ENCODE results near the gene SGCD. TPM values are rescaled to one million over a fixed set of nuclear protein-coding genes. Genes with fewer than 3 reads are reported as not detected.

Gene SGCD
- total and polyA plus RNA-seq, 2 of the 4 experiments (the other 2 are of a cell fraction) = 5.8 to 10.6 TPM

DNA sequence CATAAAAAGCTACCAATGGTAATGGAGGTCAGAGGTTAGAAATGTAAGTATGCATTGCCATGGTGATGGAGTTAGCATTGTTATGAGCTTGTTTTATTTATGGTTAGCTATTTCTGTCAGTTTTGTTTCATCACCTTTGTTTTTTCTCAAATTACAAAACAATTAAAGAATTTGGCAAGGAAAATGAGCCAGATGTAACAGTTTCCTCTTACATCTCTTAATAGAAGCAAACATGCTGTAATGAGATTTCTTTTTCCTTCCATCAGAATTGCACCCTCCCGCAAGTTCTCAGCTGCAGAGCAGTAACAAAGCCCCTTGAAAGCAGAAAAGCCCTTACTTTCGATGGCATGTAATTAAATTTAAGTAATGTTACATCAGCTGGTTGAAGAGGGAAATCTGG, 233.0 kb downstream of the SGCD start:
- peaks cover 3% of the 10 kb centered on the region; the same call in 1 of the 2 replicates for H3K9me1 ChIP-seq (ENCODE audit: insufficient read depth, low read length)
- no peak overlapping the region for H3K4ac ChIP-seq (ENCODE audit: low read depth, low read length)
- H3K4me3 ChIP-seq (ENCODE audit: insufficient read depth, low read depth, low read length) = no peak overlapping the region
- no peak overlapping the region for H4K5ac ChIP-seq (ENCODE audit: low read depth, low read length)
- no peak overlapping the region for H2BK20ac ChIP-seq (ENCODE audit: low read depth, low read length)
- intact Hi-C loops (cut with micrococcal nuclease) = no loop called here
- H4K20me1 ChIP-seq (ENCODE audit: insufficient read depth, low read length) = no peaks in the 10 kb centered on the region
- H2BK5ac ChIP-seq (ENCODE audit: low read depth, low read length, poor library complexity, severe bottlenecking) = no peak overlapping the region
- no peak overlapping the region for H2AK9ac ChIP-seq (replicated peaks; ENCODE audit: low read depth, low read length, poor library complexity)
- H2BK15ac ChIP-seq (ENCODE audit: low read depth, low read length) = no peak overlapping the region
- no peak overlapping the region for H3K18ac ChIP-seq (ENCODE audit: low read depth, low read length)
- TF ChIP-seq BHLHE40 (IDR thresholded peaks at IDR 0.05; ENCODE audit: low read depth, low read length) = no peak
- no peak for TF ChIP-seq FOS (IDR thresholded peaks at IDR 0.05; ENCODE audit: low read depth, low read length)
- no peak for TF ChIP-seq RAD21 (IDR thresholded peaks at IDR 0.05; ENCODE audit: low read length)
- TF ChIP-seq, protein P1, sequence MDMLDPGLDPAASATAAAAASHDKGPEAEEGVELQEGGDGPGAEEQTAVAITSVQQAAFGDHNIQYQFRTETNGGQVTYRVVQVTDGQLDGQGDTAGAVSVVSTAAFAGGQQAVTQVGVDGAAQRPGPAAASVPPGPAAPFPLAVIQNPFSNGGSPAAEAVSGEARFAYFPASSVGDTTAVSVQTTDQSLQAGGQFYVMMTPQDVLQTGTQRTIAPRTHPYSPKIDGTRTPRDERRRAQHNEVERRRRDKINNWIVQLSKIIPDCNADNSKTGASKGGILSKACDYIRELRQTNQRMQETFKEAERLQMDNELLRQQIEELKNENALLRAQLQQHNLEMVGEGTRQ (IDR thresholded peaks at IDR 0.05; ENCODE audit: low read depth, low read length) = no peak
- TF ChIP-seq MAZ (IDR thresholded peaks at IDR 0.05; ENCODE audit: borderline replicate concordance, low read depth, low read length) = no peak
- TF ChIP-seq CHD1 (IDR thresholded peaks at IDR 0.05; ENCODE audit: low read depth, low read length) = no peak
- TF ChIP-seq CEBPB (IDR thresholded peaks at IDR 0.05; ENCODE audit: low read depth, low read length) = no peak
- TF ChIP-seq, protein P2, sequence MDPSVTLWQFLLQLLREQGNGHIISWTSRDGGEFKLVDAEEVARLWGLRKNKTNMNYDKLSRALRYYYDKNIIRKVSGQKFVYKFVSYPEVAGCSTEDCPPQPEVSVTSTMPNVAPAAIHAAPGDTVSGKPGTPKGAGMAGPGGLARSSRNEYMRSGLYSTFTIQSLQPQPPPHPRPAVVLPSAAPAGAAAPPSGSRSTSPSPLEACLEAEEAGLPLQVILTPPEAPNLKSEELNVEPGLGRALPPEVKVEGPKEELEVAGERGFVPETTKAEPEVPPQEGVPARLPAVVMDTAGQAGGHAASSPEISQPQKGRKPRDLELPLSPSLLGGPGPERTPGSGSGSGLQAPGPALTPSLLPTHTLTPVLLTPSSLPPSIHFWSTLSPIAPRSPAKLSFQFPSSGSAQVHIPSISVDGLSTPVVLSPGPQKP (IDR thresholded peaks at IDR 0.05; ENCODE audit: borderline replicate concordance, low read depth, low read length) = no peak
- no peak for TF ChIP-seq MXI1 (IDR thresholded peaks at IDR 0.05; ENCODE audit: borderline replicate concordance, low read depth, low read length)
- no peak for TF ChIP-seq NFE2L2 (IDR thresholded peaks at IDR 0.05; ENCODE audit: low read depth, low read length)
- no peak for TF ChIP-seq POLR2A (IDR thresholded peaks at IDR 0.05; ENCODE audit: low read depth, low read length)
- TF ChIP-seq, protein P3, sequence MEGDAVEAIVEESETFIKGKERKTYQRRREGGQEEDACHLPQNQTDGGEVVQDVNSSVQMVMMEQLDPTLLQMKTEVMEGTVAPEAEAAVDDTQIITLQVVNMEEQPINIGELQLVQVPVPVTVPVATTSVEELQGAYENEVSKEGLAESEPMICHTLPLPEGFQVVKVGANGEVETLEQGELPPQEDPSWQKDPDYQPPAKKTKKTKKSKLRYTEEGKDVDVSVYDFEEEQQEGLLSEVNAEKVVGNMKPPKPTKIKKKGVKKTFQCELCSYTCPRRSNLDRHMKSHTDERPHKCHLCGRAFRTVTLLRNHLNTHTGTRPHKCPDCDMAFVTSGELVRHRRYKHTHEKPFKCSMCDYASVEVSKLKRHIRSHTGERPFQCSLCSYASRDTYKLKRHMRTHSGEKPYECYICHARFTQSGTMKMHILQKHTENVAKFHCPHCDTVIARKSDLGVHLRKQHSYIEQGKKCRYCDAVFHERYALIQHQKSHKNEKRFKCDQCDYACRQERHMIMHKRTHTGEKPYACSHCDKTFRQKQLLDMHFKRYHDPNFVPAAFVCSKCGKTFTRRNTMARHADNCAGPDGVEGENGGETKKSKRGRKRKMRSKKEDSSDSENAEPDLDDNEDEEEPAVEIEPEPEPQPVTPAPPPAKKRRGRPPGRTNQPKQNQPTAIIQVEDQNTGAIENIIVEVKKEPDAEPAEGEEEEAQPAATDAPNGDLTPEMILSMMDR (conservative IDR thresholded peaks at IDR 0.05; ENCODE audit: low read depth, low read length) = no peak
- TF ChIP-seq MAFK (IDR thresholded peaks at IDR 0.05; ENCODE audit: low read depth, low read length) = no peak
- no peak for TF ChIP-seq RFX5 (IDR thresholded peaks at IDR 0.05; ENCODE audit: low read depth, low read length)
- TF ChIP-seq RCOR1 (IDR thresholded peaks at IDR 0.05; ENCODE audit: insufficient replicate concordance, low read length) = no peak
- no peak for TF ChIP-seq SMC3 (IDR thresholded peaks at IDR 0.05; ENCODE audit: low read depth, low read length)
- H3K4me1 ChIP-seq (ENCODE audit: control insufficient read depth, insufficient read depth, low read length) = no peaks in the 10 kb centered on the region; the same call in 1 of the 2 replicates
- no peak overlapping the region for H3K23ac ChIP-seq (ENCODE audit: low read depth, low read length)
- H3K56ac ChIP-seq (ENCODE audit: extremely low read depth, insufficient read depth, low read length) = no peak overlapping the region
- no peak overlapping the region for H3K9ac ChIP-seq (ENCODE audit: low read depth, low read length)
- ATAC-seq (ENCODE audit: low read depth) = no peak
- BruUV-seq (replicated peaks) = no TSS peak
- WGBS, 2 experiments (ENCODE audit: extremely low coverage in 2 of 2, insufficient read length in 1 of 2) = no CpG with 5 or more reads among the region's 2 CpGs
- CTCF ChIA-PET = no interaction called here
- H3K4me2 ChIP-seq (ENCODE audit: low read depth, low read length) = no peak overlapping the region
- no peak overlapping the region for H4K8ac ChIP-seq (ENCODE audit: low read depth in 2 of 2, low read length in 2 of 2)
- H3K27me3 ChIP-seq (ENCODE audit: control insufficient read depth, insufficient read depth, low read length) = no peaks in the 10 kb centered on the region
- H3K79me1 ChIP-seq (ENCODE audit: low read depth in 1 of 2, low read length in 2 of 2) = no peaks in the 10 kb centered on the region
- no peak overlapping the region for H2AFZ ChIP-seq (replicated peaks; ENCODE audit: low read length, poor library complexity)
- no peak for DNase-seq
- dilution Hi-C loops (cut with HindIII; ENCODE audit: low sequenced_read_pairs, unreplicated experiment) = no loop called here
- no peak overlapping the region for H4K91ac ChIP-seq (ENCODE audit: insufficient read depth, low read depth, low read length)
- no peak overlapping the region for H3K27ac ChIP-seq (ENCODE audit: insufficient read depth, low read length)
- H3K9me3 ChIP-seq (ENCODE audit: control insufficient read depth, insufficient read depth, low read length) = no peaks in the 10 kb centered on the region
- POLR2A ChIA-PET (ENCODE audit: unreplicated experiment) = no interaction called here
- no peaks in the 10 kb centered on the region; the same call in none of the 2 replicates for H3K36me3 ChIP-seq (ENCODE audit: control insufficient read depth, insufficient read depth, low read length)
- in situ Hi-C loops (cut with MboI; ENCODE audit: low sequenced_read_pairs) = no loop called here
- no peak overlapping the region for H2AK5ac ChIP-seq (ENCODE audit: low read depth, low read length)
- H3K14ac ChIP-seq (replicated peaks; ENCODE audit: low read depth, low read length) = no peak overlapping the region
- no peak overlapping the region for H2BK120ac ChIP-seq (ENCODE audit: low read depth, low read length)

All from IMR-90 (cell line).